ENCODE results near the gene AGBL4. TPM values are rescaled to one million over a fixed set of nuclear protein-coding genes. Genes with fewer than 3 reads are reported as not detected.

The AGBL4 gene
- total and polyA plus RNA-seq, 2 experiments from 2014 or later = not detected

GRCh38 chr1:48684381-48684780 is 1339.4 kb downstream of the AGBL4 start:
- no peaks in the 10 kb centered on the region for H3K36me3 ChIP-seq (ENCODE audit: low read depth)
- H3K4me1 ChIP-seq (ENCODE audit: insufficient read depth) = no peaks in the 10 kb centered on the region
- H3F3A ChIP-seq (ENCODE audit: insufficient read depth) = no peaks in the 10 kb centered on the region
- in situ Hi-C loops (cut with MboI) = no loop called here
- no peak overlapping the region for H2AFZ ChIP-seq
- no peaks in the 10 kb centered on the region for H4K20me1 ChIP-seq (ENCODE audit: insufficient read depth)
- no peaks in the 10 kb centered on the region for H3K27me3 ChIP-seq (replicated peaks; ENCODE audit: insufficient read depth)
- no peak overlapping the region for H3K4me2 ChIP-seq (ENCODE audit: unreplicated experiment)
- no peaks in the 10 kb centered on the region for H3K9me3 ChIP-seq (ENCODE audit: low read depth)
- no peak overlapping the region for H3K9ac ChIP-seq
- no peaks in the 10 kb centered on the region for H3K9me2 ChIP-seq (ENCODE audit: insufficient read depth)
- H3K79me2 ChIP-seq (ENCODE audit: insufficient read depth) = no peaks in the 10 kb centered on the region
- H3K27ac ChIP-seq = no peak overlapping the region
- WGBS, 2 experiments (ENCODE audit: low coverage in 1 of 2, low lambda C conversion rate in 2 of 2, missing lambda C conversion rate in 2 of 2) = 72 to 76% methylated on average over 4 of the region's 4 CpGs
- DNase-seq = no peak
- H3K4me3 ChIP-seq = no peak overlapping the region
- TF ChIP-seq EZH2phosphoT487 (IDR thresholded peaks at IDR 0.05; ENCODE audit: insufficient read depth, low read depth) = no peak
- TF ChIP-seq EZH2 (IDR thresholded peaks at IDR 0.05; ENCODE audit: insufficient read depth, poor library complexity, severe bottlenecking) = no peak

GRCh38 chr1:48683839-48684238 is 1339.9 kb downstream of the AGBL4 start:
- no peaks in the 10 kb centered on the region for H4K20me1 ChIP-seq (ENCODE audit: insufficient read depth)
- DNase-seq = no peak

GRCh38 chr1:48681476-48682305 is 1342.1 kb downstream of the AGBL4 start:
- Histone ChIP-seq H4K20me1 (ENCODE audit: insufficient read depth) (no peaks in the 10 kb centered on the region), H3K9me3 (ENCODE audit: low read depth) (no peaks in the 10 kb centered on the region), H3F3A (ENCODE audit: insufficient read depth) (no peaks in the 10 kb centered on the region), H3K79me2 (ENCODE audit: insufficient read depth) (no peaks in the 10 kb centered on the region), H3K27me3 (replicated peaks; ENCODE audit: insufficient read depth) (no peaks in the 10 kb centered on the region), H3K4me3 (no peak overlapping the region), H3K27ac (no peak overlapping the region), H3K9me2 (ENCODE audit: insufficient read depth) (no peaks in the 10 kb centered on the region), H3K36me3 (ENCODE audit: low read depth) (no peaks in the 10 kb centered on the region), H3K9ac (no peak overlapping the region), H2AFZ (no peak overlapping the region), H3K4me2 (ENCODE audit: unreplicated experiment) (no peak overlapping the region), H3K4me1 (ENCODE audit: insufficient read depth) (no peaks in the 10 kb centered on the region)
- TF ChIP-seq EZH2phosphoT487 (IDR thresholded peaks at IDR 0.05; ENCODE audit: insufficient read depth, low read depth) (no peak), EZH2 (IDR thresholded peaks at IDR 0.05; ENCODE audit: insufficient read depth, poor library complexity, severe bottlenecking) (no peak)
- in situ Hi-C loops (cut with MboI) = no loop called here
- 57 to 61% methylated on average over 4 of the region's 4 CpGs for WGBS, 2 experiments (ENCODE audit: low coverage in 1 of 2, low lambda C conversion rate in 2 of 2, missing lambda C conversion rate in 2 of 2)
- DNase-seq = no peak

More at GRCh38 chr1:48683839-48684238, 1339.9 kb downstream of the AGBL4 start:
- no peak overlapping the region for H3K4me3 ChIP-seq
- no peaks in the 10 kb centered on the region for H3K79me2 ChIP-seq (ENCODE audit: insufficient read depth)
- TF ChIP-seq EZH2phosphoT487 (IDR thresholded peaks at IDR 0.05; ENCODE audit: insufficient read depth, low read depth) = no peak
- no peak for TF ChIP-seq EZH2 (IDR thresholded peaks at IDR 0.05; ENCODE audit: insufficient read depth, poor library complexity, severe bottlenecking)
- no peaks in the 10 kb centered on the region for H3F3A ChIP-seq (ENCODE audit: insufficient read depth)
- H3K9me3 ChIP-seq (ENCODE audit: low read depth) = no peaks in the 10 kb centered on the region
- H3K27ac ChIP-seq = no peak overlapping the region
- H3K36me3 ChIP-seq (ENCODE audit: low read depth) = no peaks in the 10 kb centered on the region
- in situ Hi-C loops (cut with MboI) = no loop called here
- H3K27me3 ChIP-seq (replicated peaks; ENCODE audit: insufficient read depth) = no peaks in the 10 kb centered on the region
- H2AFZ ChIP-seq = no peak overlapping the region
- no peak overlapping the region for H3K4me2 ChIP-seq (ENCODE audit: unreplicated experiment)
- no peaks in the 10 kb centered on the region for H3K9me2 ChIP-seq (ENCODE audit: insufficient read depth)
- H3K4me1 ChIP-seq (ENCODE audit: insufficient read depth) = no peaks in the 10 kb centered on the region
- 4 to 11% methylated on average over 3 of the region's 3 CpGs for WGBS, 2 experiments (ENCODE audit: low coverage in 1 of 2, low lambda C conversion rate in 2 of 2, missing lambda C conversion rate in 2 of 2)
- no peak overlapping the region for H3K9ac ChIP-seq

- 0 out of 2 replicates have a peak, but pooled peaks cover 5% of the 10 kb centered on the region for H3K27me3 ChIP-seq (replicated peaks; ENCODE audit: insufficient read depth)
- H4K20me1 ChIP-seq (ENCODE audit: insufficient read depth) = no peaks in the 10 kb centered on the region
- H3K4me1 ChIP-seq (ENCODE audit: insufficient read depth) = no peaks in the 10 kb centered on the region
- H2AFZ ChIP-seq = no peak overlapping the region
- no peak overlapping the region for H3K4me3 ChIP-seq
- no peaks in the 10 kb centered on the region for H3K36me3 ChIP-seq (ENCODE audit: low read depth)
- no peak for DNase-seq
- no peaks in the 10 kb centered on the region for H3K79me2 ChIP-seq (ENCODE audit: insufficient read depth)
- H3K9me2 ChIP-seq (ENCODE audit: insufficient read depth) = no peaks in the 10 kb centered on the region
- H3K4me2 ChIP-seq (ENCODE audit: unreplicated experiment) = no peak overlapping the region
- in situ Hi-C loops (cut with MboI) = no loop called here
- TF ChIP-seq EZH2 (IDR thresholded peaks at IDR 0.05; ENCODE audit: insufficient read depth, poor library complexity, severe bottlenecking) (no peak), EZH2phosphoT487 (IDR thresholded peaks at IDR 0.05; ENCODE audit: insufficient read depth, low read depth) (no peak)
- no peak overlapping the region for H3K9ac ChIP-seq
- H3K9me3 ChIP-seq (ENCODE audit: low read depth) = no peaks in the 10 kb centered on the region
- no peak overlapping the region for H3K27ac ChIP-seq
- H3F3A ChIP-seq (ENCODE audit: insufficient read depth) = no peaks in the 10 kb centered on the region
- 60 to 62% methylated on average over 10 of the region's 10 CpGs for WGBS, 2 experiments (ENCODE audit: low coverage in 1 of 2, low lambda C conversion rate in 2 of 2, missing lambda C conversion rate in 2 of 2)
Measured at GRCh38 chr1:48680411-48681035, 1343.2 kb downstream of the AGBL4 start.

Data from GM23248 (cell line).